ENCODE measurements around the gene SSPN. TPM values are rescaled to one million over a fixed set of nuclear protein-coding genes. Genes with fewer than 3 reads are reported as not detected.
"Not testable (repeated sequence)": the region's sequence is repeated elsewhere in the genome, so short reads cannot be mapped to it uniquely, and the experiment has no call there.

SSPN gene
- total RNA-seq, 1 donor from 2014 or later, result 6.3 TPM

- no peak for TF ChIP-seq CTCF (IDR thresholded peaks at IDR 0.05; ENCODE audit: insufficient read depth, low read depth, low read length)
- TF ChIP-seq EZH2 (IDR thresholded peaks at IDR 0.05; ENCODE audit: insufficient read depth, low read length), result no peak
- Histone ChIP-seq H3K9me3 (ENCODE audit: insufficient read depth, low read depth, low read length) (no peaks in the 10 kb centered on the region), H3K4me2 (ENCODE audit: low read length) (no peak overlapping the region), H3K36me3 (ENCODE audit: insufficient read depth, low read length) (no peaks in the 10 kb centered on the region), H3K4me3 (ENCODE audit: insufficient read depth, low read depth, low read length) (no peak overlapping the region), H3K27ac (ENCODE audit: low read depth, low read length) (no peak overlapping the region), H4K20me1 (ENCODE audit: insufficient read depth, low read length) (no peaks in the 10 kb centered on the region), H2AFZ (ENCODE audit: low read depth, low read length) (no peak overlapping the region), H3K27me3 (ENCODE audit: insufficient read depth, low read length) (no peaks in the 10 kb centered on the region), H3K79me2 (ENCODE audit: insufficient read depth, low read length) (no peaks in the 10 kb centered on the region), H3K4me1 (ENCODE audit: insufficient read depth, low read length) (peaks cover 4% of the 10 kb centered on the region), H3K9ac (ENCODE audit: low read length) (no peak overlapping the region)
- FAIRE-seq (peak; percentile 13), DNase-seq (ENCODE audit: low read depth) (no peak)
- Mint-ChIP-seq H3K27ac (ENCODE audit: unreplicated experiment) (no peak overlapping the region), H3K4me1 (ENCODE audit: low read depth, unreplicated experiment) (no peaks in the 10 kb centered on the region), H3K9me3 (ENCODE audit: unreplicated experiment) (peaks cover 3% of the 10 kb centered on the region), H3K36me3 (ENCODE audit: low read depth, unreplicated experiment) (no peaks in the 10 kb centered on the region), H3K4me3 (ENCODE audit: unreplicated experiment) (no peak overlapping the region), H3K27me3 (ENCODE audit: low read depth, unreplicated experiment) (peaks cover 23% of the 10 kb centered on the region)
Observed at GRCh38 chr12:26231921-26232320, 36.5 kb downstream of the SSPN start.

DNA sequence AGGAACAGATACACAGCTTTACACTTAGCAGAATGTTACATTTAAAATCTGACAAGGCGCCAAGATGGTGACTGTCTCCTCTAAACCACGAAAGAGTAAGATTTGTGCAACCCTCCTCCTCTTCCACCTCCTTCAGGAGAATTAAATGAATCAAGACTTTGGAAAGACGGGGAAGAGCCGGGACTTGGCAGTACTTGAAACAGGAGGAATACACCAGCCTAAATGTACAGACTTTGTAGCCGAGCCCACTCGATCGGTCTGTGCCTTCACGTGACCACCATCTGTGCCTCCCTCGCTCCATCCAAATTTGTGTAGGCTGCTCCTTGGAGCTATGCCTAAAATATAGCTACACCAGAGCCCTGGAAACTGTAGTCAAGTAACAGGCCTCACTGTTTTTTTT, 38.3 kb downstream of the SSPN start:
- Mint-ChIP-seq H3K36me3 (ENCODE audit: low read depth, unreplicated experiment) (no peaks in the 10 kb centered on the region), H3K4me3 (ENCODE audit: unreplicated experiment) (no peak overlapping the region), H3K4me1 (ENCODE audit: low read depth, unreplicated experiment) (peaks cover 1% of the 10 kb centered on the region), H3K9me3 (ENCODE audit: unreplicated experiment) (peaks cover 3% of the 10 kb centered on the region), H3K27me3 (ENCODE audit: low read depth, unreplicated experiment) (peaks cover 16% of the 10 kb centered on the region), H3K27ac (ENCODE audit: unreplicated experiment) (no peak overlapping the region)
- Histone ChIP-seq H3K4me3 (ENCODE audit: insufficient read depth, low read depth, low read length) (no peak overlapping the region), H3K36me3 (ENCODE audit: insufficient read depth, low read length) (no peaks in the 10 kb centered on the region), H3K79me2 (ENCODE audit: insufficient read depth, low read length) (no peaks in the 10 kb centered on the region), H3K27ac (ENCODE audit: low read depth, low read length) (no peak overlapping the region), H3K9ac (ENCODE audit: low read length) (no peak overlapping the region), H2AFZ (ENCODE audit: low read depth, low read length) (no peak overlapping the region), H4K20me1 (ENCODE audit: insufficient read depth, low read length) (no peaks in the 10 kb centered on the region), H3K4me1 (ENCODE audit: insufficient read depth, low read length) (peaks cover 10% of the 10 kb centered on the region), H3K4me2 (ENCODE audit: low read length) (no peak overlapping the region), H3K27me3 (ENCODE audit: insufficient read depth, low read length) (no peaks in the 10 kb centered on the region), H3K9me3 (ENCODE audit: insufficient read depth, low read depth, low read length) (no peaks in the 10 kb centered on the region)
- DNase-seq (ENCODE audit: low read depth) (peak; percentile 60), FAIRE-seq (no peak)
- no peak for TF ChIP-seq CTCF (IDR thresholded peaks at IDR 0.05; ENCODE audit: insufficient read depth, low read depth, low read length)
- no peak for TF ChIP-seq EZH2 (IDR thresholded peaks at IDR 0.05; ENCODE audit: insufficient read depth, low read length)

DNA sequence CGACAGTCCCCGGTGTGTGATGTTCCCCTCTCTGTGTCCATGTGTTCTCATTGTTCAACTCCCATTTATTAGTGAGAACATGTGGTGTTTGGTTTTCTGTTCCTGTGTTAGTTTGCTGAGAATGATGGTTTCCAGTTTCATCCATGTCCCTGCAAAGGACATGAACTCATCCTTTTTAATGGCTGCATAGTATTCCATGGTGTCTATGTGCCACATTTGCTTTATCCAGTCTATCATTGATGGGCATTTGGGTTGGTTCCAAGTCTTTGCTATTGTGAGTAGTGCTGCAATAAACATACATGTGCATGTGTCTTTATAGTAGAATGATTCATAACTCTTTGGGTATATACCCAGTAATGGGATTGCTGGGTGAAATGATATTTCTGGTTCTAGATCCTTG, 40.1 kb downstream of the SSPN start:
- H3K9me3 ChIP-seq (ENCODE audit: insufficient read depth, low read depth, low read length); H3K4me2 ChIP-seq (ENCODE audit: low read length); H3K9me3 Mint-ChIP-seq (ENCODE audit: unreplicated experiment); H3K27ac Mint-ChIP-seq (ENCODE audit: unreplicated experiment); H3K4me3 ChIP-seq (ENCODE audit: insufficient read depth, low read depth, low read length); H4K20me1 ChIP-seq (ENCODE audit: insufficient read depth, low read length); H3K79me2 ChIP-seq (ENCODE audit: insufficient read depth, low read length); H3K27me3 ChIP-seq (ENCODE audit: insufficient read depth, low read length); H3K27ac ChIP-seq (ENCODE audit: low read depth, low read length); FAIRE-seq; H3K4me3 Mint-ChIP-seq (ENCODE audit: unreplicated experiment); H3K9ac ChIP-seq (ENCODE audit: low read length); H2AFZ ChIP-seq (ENCODE audit: low read depth, low read length); H3K36me3 Mint-ChIP-seq (ENCODE audit: low read depth, unreplicated experiment); DNase-seq (ENCODE audit: low read depth); H3K36me3 ChIP-seq (ENCODE audit: insufficient read depth, low read length): not testable (repeated sequence)
- H3K4me1 Mint-ChIP-seq (ENCODE audit: low read depth, unreplicated experiment), result peaks cover 10% of the 10 kb centered on the region
- H3K4me1 ChIP-seq (ENCODE audit: insufficient read depth, low read length), result peaks cover 26% of the 10 kb centered on the region
- peaks cover 20% of the 10 kb centered on the region for H3K27me3 Mint-ChIP-seq (ENCODE audit: low read depth, unreplicated experiment)
